ENCODE data around the gene HOXA4.

DNA sequence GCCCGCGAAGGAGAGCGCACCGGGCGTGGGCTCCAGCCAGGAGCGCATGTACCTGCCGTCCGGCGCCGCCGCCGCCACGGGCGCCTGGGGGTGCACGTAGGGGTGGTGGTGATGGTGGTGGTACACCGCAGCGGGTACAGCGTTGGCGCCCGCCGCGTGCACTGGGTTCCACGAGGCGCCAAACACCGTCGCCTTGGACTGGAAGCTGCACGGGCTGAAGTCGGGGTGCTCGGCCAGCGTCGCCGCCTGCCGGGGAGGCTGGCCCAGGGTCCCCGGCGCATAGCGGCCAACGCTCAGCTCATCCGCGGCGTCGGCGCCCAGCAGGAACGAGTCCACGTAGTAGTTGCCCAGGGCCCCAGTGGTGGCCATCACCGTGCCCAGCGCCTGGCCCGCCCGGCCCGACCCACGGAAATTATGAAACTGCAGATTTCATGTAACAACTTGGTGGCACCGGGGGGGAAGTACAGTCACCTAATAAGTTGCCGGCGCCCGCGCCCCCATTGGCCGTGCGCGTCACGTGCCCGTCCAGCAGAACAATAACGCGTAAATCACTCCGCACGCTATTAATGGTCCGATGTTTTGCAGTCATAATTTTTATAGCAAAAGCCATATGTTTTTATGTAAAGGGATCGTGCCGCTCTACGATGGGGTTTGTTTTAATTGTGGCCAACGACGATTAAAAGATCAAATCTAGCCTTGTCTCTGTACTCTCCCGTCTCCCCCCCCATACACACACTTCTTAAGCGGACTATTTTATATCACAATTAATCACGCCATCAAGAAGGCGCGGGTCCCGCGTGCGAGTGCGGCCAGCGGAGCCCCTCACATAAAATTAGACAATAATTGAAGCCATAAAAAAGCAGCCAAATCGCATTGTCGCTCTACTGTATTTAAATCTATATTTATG, 34.8 kb upstream of the HOXA4 start, which contains the start of gene HOXA9:
- TF ChIP-seq EZH2phosphoT487 (IDR thresholded peaks at IDR 0.05) (peak; percentile 96), CTCF (IDR thresholded peaks at IDR 0.05) (no peak)

Measured in neural progenitor cell (in vitro differentiated cells).